ENCODE measurements around the gene FAM228A.
"Not testable (repeated sequence)": the region's sequence is repeated elsewhere in the genome, so short reads cannot be mapped to it uniquely, and the experiment has no call there.

The FAM228A gene

DNA sequence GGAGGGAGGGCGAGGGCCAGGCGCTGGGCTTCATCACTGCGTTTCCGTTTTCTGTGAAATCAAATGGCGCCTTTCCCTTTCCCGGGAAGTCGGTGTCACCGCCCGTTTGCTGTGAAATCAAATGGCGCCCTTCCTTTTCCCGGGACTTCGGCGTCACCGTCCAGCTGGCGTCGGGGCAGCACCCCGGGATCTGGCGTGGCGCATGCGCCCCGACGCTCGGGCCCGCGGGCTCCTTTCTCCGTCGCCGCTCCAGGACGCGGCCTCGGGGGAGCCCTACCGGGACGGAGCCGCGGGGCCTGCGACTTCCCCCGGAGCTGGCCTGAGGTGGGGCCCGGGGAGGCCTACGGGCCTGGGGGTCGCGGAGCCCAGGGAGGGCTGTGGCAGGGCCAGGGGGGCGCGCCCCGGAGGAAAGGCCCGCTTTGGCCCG is at the start of gene FAM228A:
Gene FAM228A, plus strand, starts transcription at position 203 of the 427 bp plus-strand sequence. CDS start 428 bp downstream, outside the sequence.
- no peak for DNase-seq (ENCODE audit: low spot score)

GRCh38 chr2:24125956-24126355 is 48.9 kb upstream of the FAM228A start:
- DNase-seq (ENCODE audit: low spot score): no peak

- no peak for DNase-seq (ENCODE audit: low spot score)
These were observed 42.3 kb upstream of the FAM228A start for GRCh38 chr2:24132543-24132942.

GRCh38 chr2:24140305-24140704 is 34.5 kb upstream of the FAM228A start:
- DNase-seq (ENCODE audit: low spot score): not testable (repeated sequence)

DNA sequence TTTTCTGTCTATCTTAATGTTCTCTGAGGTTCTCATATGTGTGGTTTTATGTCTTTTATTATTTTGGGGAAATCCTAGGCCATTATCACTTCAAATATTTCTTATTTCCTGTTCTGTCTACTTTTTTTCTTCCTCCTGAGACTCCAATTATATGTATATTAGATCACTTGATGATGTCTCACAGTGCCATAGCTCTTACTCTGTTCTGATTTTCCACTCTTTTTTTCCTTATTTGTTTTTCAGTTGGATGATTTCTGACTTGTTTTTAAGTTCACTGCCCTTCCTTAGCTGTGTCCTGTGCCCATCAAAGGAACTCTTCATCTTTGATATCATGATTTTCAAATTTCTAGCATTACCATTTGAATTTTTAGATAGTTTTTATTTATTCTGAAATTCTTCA is 27.5 kb upstream of the FAM228A start:
- DNase-seq (ENCODE audit: low spot score): no peak

DNA sequence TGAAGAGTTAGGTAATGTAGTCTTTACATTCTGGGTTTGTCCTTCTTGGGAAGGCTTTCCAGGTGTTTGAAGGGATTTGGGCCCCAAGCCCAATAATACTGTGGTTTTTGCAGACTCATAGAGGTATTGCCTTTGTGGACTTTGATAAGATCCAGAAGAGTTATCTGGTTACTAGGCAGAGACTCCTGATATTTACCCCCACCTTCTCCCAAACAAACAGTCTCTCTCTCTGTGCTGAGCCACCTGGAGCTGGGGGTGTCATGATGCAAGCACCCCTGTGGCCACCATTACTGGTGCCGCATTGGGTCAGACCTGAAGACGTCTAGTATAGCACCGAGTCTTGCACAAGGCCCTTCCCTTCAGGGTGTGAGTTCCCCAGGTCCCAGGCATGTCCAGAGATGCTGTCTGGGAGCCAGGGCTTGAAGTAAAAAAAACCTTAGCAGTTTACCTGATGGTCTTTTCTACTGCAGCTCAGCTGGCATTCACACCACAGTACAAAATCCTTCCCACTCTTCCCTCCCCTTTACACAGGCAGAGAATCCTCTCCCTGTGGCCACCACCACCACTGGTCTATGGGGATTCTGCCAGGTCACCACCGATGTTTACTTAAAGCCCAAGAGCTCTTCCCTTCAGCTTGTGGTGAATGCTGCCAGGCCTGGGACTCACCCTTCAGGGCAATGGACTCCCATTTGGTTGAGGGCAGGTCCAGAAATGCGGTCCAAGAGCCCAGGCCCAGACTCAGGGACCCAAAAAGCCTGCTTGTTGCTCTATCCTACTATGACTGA is 22.2 kb upstream of the FAM228A start:
- no peak for DNase-seq (ENCODE audit: low spot score)

DNA sequence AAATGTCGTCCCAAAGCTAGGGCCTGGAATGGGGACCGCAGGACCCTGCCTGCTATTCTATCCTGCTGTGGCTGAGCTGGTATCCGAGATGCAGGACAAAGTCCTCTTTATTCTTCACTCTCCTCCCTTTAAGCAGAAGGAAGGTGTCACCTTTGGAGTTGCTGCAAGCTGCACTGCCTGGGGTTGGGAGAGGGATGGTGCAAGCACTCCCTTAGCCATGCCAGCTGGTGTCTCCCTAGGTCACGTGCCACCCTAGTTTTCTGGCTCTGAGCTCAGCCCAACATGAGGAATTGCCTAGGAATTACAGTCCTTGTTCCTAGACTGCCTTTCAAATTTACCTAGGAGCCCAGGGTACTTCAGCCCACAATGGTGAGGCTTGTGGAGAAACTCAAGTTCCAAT is 21.4 kb upstream of the FAM228A start:
- DNase-seq (ENCODE audit: low spot score): no peak

DNA sequence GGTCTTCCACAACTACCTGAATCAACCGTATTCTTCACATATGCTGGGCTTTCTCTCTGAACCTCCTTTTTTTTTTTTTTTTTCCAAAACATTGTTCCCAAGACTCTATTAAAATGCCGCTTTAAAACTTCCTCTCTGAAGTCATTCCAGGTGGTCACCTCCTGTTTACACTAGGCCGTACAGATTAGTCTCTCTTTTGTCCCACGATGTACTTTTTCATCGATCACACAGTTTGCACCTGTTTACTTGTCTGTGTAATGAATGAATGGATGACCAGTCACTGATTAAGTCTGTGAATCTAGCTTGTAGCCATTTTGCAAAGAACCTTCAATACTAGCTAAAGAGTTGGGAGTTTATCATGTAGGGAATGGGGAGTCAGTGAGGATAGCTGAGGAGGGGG is 16.7 kb upstream of the FAM228A start:
- no peak for DNase-seq (ENCODE audit: low spot score)

DNA sequence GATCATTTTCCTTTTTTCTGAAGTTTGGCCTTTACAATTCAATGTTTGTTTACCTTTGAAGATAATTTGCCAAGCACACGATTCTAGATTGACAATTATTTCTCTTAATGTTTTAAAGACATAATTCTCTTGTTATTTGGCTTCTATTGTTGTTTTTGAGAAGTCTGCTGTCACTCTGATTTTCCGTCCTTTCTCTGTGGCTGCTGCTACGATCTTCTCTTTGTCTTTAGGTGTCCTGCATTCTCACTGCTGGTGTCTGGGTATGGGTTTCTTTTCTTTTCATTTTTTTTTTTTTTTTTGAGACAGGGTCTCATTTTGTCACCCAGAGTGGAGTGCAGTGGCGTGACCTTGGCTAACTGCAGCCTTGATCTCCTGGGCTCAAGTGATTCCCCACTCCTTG is 15.1 kb upstream of the FAM228A start:
- DNase-seq (ENCODE audit: low spot score): no peak

DNA sequence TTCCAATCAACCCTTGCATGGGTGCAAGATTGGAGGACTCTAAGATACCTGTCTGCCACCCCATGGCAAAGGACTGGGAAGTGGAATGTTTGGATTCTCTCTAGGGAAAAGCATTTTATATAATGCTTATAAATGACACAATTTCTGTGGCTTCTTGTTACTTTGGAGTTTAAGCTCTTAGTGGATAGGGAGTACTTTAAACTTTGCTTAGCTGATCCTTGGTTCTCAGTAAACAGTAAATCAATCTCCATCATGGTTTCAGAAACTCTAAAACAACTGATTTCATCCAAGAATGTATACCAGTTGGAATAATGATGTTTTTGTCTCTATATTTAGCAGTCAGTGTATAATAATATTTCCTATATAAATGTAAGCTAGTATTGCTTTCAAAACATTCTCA is 14.1 kb upstream of the FAM228A start:
- DNase-seq (ENCODE audit: low spot score): no peak

- DNase-seq (ENCODE audit: low spot score): no peak
These were observed 12.4 kb upstream of the FAM228A start for GRCh38 chr2:24162494-24162893.

GRCh38 chr2:24163186-24163585 is 11.7 kb upstream of the FAM228A start:
- no peak for DNase-seq (ENCODE audit: low spot score)

- no peak for DNase-seq (ENCODE audit: low spot score)
These were observed 11.3 kb upstream of the FAM228A start for GRCh38 chr2:24163601-24164000.

GRCh38 chr2:24164416-24164973 is 10.4 kb upstream of the FAM228A start:
- peak; percentile 69 for DNase-seq (ENCODE audit: low spot score)

DNA sequence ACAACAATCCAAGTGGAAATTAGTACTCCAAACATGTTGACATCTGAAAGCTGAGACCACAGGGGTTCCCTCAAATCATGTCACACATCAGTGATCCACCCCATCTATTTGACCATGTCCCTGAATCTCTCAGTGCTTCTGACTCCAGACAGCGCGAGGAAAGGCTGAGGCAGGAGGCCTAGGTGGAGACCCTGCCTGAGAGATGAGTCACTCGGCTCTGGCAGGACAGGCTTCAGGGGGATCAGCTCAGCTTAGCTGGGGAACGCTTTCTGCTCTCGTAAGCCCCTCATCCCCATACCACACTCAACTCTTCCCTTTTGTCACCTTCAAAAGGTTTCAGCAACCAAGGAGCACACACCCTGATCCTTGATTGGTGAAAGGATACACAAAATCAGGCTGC is 5.8 kb upstream of the FAM228A start:
- no peak for DNase-seq (ENCODE audit: low spot score)

DNA sequence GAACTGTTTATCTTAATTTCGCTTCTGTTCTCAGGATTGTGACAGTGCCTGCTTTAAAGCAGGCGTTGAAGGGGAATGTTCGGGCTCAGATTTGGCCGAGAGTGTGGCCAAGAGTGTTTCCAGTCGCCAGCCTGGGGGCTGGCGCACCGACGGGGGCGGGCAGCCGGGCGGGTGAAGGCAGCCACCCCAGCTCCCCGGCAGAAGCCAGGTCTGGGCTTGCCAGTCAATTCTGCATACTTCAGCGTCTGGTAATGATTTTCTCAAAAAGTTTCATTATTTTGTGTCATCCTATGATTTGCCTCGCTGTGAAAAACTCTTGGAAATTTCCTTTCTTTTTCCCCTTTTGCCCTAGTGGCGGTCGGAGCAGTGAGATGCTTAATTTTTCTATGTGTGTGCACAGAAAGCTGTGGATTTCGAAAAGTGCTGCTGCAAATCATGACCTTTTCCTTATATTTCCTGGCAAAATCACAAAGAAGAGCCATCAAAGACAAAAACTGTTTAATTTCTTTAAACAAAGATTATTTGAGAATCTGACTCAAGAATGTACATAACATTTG is 856 bp downstream of the FAM228A start:
- DNase-seq (ENCODE audit: low spot score): no peak

GRCh38 chr2:24176326-24176725 is 1.5 kb downstream of the FAM228A start:
- DNase-seq (ENCODE audit: low spot score): no peak

- no peak for DNase-seq (ENCODE audit: low spot score)
These were observed 4.8 kb downstream of the FAM228A start for GRCh38 chr2:24179683-24180082.

DNA sequence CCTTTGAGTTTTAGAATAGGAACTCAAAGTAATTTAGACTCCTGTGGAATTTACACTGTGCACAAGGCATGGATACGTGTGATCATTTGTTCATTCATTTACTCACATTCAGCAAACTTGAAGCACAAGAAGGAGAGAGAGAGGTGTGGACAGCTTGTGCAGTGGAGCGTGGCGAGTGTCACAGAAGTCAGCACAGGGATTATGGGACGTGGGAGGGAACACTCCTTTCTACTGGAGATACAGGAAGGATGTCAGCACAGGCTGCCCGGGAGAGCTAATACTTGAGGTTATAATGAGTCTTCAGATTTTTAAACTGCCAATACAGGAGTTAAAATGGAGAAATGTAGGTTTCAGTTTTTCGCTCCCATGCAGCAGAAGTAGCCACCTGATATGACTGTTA is 7.0 kb downstream of the FAM228A start:
- no peak for DNase-seq (ENCODE audit: low spot score)

- DNase-seq (ENCODE audit: low spot score): no peak
These were observed 7.7 kb downstream of the FAM228A start for GRCh38 chr2:24182507-24182906.

DNA sequence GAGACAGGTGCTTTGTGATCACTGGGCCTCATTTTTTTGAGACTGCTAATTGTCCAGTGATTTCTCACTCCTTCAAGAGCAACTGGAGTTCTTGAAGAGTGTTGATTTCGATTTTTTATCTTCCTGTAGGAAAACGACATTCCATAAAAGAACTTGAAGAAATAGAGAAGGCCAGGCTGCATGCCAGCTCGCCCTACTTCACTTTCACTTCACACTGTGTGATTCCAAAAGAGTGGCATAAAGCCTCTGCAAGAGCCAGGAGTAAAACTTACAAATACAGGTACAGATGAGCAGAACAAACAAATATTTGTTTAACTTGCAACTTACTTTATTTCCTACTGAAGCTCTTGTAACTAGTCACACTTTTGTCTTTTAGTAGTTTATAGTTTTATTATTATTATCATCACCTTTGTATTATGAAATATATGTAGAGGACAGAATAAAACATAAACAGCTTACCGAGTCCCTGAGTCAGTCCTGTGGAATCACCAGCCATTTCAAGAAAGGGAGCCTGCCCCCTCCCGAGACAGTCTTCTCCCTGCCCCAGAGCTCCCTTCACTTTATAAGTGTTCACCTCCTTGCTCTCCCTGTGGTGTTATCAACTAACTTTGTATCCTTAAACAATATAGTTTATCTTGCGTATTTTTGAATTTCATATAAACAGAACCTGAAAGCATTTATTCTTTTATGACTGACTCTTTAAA is 8.7 kb downstream of the FAM228A start:
- no peak for DNase-seq (ENCODE audit: low spot score)

DNA sequence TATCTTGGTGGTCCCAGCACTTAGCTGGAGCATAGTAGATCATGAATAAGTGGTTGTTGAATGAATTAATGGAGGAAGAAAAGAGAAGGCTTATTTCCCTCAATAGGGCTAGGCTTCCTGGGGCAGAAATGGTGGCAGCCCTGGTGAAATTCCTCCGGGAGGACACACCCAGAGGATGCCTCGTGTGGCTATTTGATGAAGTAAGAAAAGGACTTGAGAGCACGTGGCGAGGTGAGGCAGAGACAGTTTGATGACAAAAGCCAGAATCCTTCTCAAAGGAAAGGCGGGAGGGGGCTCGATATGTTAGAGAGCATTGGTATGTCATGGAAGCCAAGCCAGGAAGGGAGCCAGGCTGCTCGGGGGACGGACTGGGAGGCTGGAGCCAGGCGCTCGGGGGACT is 14.7 kb downstream of the FAM228A start:
- no peak for DNase-seq (ENCODE audit: low spot score)

DNA sequence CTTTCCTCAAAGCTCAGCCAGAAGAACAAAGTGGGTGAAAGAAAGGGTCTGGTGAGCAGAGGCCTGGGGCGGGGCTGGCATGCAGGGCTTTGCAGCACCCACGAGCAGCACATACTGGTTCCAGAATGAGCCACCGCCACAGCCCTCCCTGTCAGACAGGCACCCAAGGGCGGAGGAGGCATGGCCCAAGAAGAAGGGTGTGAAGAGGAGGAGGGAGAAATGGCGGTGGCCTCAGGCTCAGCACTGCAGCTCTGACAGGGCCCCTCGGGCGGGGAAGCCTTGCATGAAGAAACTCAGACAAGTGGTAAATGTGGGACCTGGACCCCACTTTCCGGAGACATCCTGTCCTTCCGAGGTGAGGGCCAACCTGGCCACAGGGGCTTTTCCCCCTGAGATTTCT is 15.7 kb downstream of the FAM228A start:
- no peak for DNase-seq (ENCODE audit: low spot score)

Data from NAMALWA (cell line).